HFFc6 (cell line): Measurements from ENCODE around the gene PLXND1. TPM values are rescaled to one million over a fixed set of nuclear protein-coding genes. Genes with fewer than 3 reads are reported as not detected.

Source experiments
- DNase-seq: peaks from one replicate; pipeline ENCODE4 v3.0.0-alpha.2; 2018
- H3K27ac Mint-ChIP-seq: 2 replicates; pipeline ENCODE4 v1.8.0; 2020; ENCODE audit warnings: mild to moderate bottlenecking, mixed read lengths
- H3K27me3 Mint-ChIP-seq: 2 replicates; pipeline ENCODE4 v1.8.0; 2021; ENCODE audit warnings: mild to moderate bottlenecking, moderate library complexity, mixed read lengths; ENCODE audit not compliant: insufficient read depth
- H3K36me3 Mint-ChIP-seq: 2 replicates; pipeline ENCODE4 v1.8.0; 2021; ENCODE audit warnings: low read depth, mixed read lengths
- H3K4me1 Mint-ChIP-seq: 2 replicates; pipeline ENCODE4 v1.8.0; 2020; ENCODE audit warnings: low read depth, mixed read lengths
- H3K4me3 Mint-ChIP-seq: 2 replicates; pipeline ENCODE4 v1.8.0; 2020; ENCODE audit warnings: mild to moderate bottlenecking, moderate library complexity, mixed read lengths
- H3K9me3 Mint-ChIP-seq: 2 replicates; pipeline ENCODE4 v1.8.0; 2020; ENCODE audit warnings: mild to moderate bottlenecking, mixed read lengths
- total RNA-seq, 6 experiments: library from RNA; stranded (reverse); fragmentation: NEBNext Ultra II Directional; extraction: Animal tissue kit (Norgen Biotek cat#: 25700); gene quantifications; 2 replicates in 1 of 6; 3 replicates in 5 of 6; pipeline ENCODE4 v1.2.3, GENCODE V29; 2021
- TF ChIP-seq, protein P1 (sequence below): fragments of 200-600 bp; sonication (generic); IDR thresholded peaks from 2 replicates; pipeline ENCODE4 v1.5.0; 2021; ENCODE audit warnings: antibody characterized with exemption, mild to moderate bottlenecking

Gene PLXND1
- total RNA-seq, 6 experiments from 2014 or later = 86.7 to 118 (median 108) TPM

DNA sequence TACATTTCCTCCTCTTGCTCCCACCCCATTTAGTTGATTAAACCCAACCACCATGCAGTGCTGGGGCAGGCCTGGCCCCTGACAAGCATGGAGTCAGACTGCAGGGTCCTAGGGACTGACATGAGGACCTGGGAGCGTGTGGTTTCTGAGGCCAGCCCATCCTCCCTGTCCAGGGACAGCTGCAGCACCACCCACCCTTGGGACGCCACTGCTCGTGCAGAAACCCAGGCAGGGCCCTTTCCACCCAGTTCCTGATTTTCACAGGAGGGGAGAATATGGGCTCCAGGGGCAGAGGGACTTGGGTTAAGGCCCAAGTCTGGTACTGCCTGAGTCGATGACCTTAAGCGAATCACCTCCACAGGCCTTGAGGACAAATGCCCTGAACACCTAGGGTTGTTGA, 23.7 kb downstream of the PLXND1 start:
- no peak overlapping the region for H3K27ac Mint-ChIP-seq
- no peak overlapping the region for H3K4me3 Mint-ChIP-seq
- H3K27me3 Mint-ChIP-seq = no peaks in the 10 kb centered on the region
- TF ChIP-seq, protein P1, sequence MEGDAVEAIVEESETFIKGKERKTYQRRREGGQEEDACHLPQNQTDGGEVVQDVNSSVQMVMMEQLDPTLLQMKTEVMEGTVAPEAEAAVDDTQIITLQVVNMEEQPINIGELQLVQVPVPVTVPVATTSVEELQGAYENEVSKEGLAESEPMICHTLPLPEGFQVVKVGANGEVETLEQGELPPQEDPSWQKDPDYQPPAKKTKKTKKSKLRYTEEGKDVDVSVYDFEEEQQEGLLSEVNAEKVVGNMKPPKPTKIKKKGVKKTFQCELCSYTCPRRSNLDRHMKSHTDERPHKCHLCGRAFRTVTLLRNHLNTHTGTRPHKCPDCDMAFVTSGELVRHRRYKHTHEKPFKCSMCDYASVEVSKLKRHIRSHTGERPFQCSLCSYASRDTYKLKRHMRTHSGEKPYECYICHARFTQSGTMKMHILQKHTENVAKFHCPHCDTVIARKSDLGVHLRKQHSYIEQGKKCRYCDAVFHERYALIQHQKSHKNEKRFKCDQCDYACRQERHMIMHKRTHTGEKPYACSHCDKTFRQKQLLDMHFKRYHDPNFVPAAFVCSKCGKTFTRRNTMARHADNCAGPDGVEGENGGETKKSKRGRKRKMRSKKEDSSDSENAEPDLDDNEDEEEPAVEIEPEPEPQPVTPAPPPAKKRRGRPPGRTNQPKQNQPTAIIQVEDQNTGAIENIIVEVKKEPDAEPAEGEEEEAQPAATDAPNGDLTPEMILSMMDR = no peak
- peaks cover 5% of the 10 kb centered on the region; the same call in 1 of the 2 replicates for H3K36me3 Mint-ChIP-seq
- DNase-seq = no peak
- peaks cover 5% of the 10 kb centered on the region for H3K4me1 Mint-ChIP-seq
- no peaks in the 10 kb centered on the region for H3K9me3 Mint-ChIP-seq

DNA sequence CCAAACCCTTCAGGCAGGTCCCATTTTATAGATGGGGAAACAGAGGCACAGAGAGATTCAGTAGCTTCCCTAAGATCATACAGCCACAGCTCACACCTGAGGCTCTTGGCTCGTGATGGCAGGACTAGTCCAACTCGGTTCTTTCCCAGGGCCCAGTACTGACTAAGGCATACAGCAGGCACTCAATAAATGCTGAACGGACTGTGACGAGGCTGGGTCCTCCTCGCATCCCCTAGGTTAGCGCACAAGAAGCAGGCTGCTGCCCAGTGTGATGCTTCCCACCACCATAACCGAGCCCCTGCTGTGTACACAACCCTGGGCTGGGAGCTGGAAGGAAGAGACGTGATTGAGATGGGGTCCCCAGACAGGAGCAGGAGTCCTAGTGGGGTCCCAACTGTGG, 24.9 kb downstream of the PLXND1 start:
- no peaks in the 10 kb centered on the region for H3K9me3 Mint-ChIP-seq
- H3K4me1 Mint-ChIP-seq = no peaks in the 10 kb centered on the region
- peaks cover 5% of the 10 kb centered on the region; the same call in 1 of the 2 replicates for H3K36me3 Mint-ChIP-seq
- no peak for DNase-seq
- no peaks in the 10 kb centered on the region for H3K27me3 Mint-ChIP-seq
- H3K27ac Mint-ChIP-seq = no peak overlapping the region
- no peak overlapping the region for H3K4me3 Mint-ChIP-seq
- TF ChIP-seq, protein P1 = no peak

DNA sequence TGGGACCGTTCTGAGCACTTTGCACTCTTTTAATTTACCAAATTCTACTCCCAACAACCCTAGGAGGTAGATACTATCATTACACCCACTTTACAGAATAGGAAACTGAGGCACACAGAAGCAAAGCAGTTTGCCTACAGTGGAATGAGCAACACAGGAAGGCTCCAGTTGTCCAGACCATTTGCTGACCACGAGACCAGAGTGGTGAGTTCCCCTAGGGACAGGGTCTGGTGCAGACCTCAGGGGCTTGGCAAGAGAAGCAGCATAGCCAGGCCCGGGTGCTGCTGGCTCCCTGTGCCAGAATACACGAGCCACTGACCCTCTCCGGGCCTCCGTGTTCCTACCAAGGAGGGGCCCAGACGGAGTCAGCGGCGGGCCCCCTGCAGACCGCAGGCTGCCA, 26.5 kb downstream of the PLXND1 start:
- TF ChIP-seq, protein P1 = no peak
- DNase-seq = no peak
- peaks cover 2% of the 10 kb centered on the region for H3K27me3 Mint-ChIP-seq
- no peaks in the 10 kb centered on the region for H3K4me1 Mint-ChIP-seq
- H3K9me3 Mint-ChIP-seq = no peaks in the 10 kb centered on the region
- H3K4me3 Mint-ChIP-seq = no peak overlapping the region
- H3K27ac Mint-ChIP-seq = no peak overlapping the region
- H3K36me3 Mint-ChIP-seq = peaks cover 4% of the 10 kb centered on the region; the same call in 1 of the 2 replicates

DNA sequence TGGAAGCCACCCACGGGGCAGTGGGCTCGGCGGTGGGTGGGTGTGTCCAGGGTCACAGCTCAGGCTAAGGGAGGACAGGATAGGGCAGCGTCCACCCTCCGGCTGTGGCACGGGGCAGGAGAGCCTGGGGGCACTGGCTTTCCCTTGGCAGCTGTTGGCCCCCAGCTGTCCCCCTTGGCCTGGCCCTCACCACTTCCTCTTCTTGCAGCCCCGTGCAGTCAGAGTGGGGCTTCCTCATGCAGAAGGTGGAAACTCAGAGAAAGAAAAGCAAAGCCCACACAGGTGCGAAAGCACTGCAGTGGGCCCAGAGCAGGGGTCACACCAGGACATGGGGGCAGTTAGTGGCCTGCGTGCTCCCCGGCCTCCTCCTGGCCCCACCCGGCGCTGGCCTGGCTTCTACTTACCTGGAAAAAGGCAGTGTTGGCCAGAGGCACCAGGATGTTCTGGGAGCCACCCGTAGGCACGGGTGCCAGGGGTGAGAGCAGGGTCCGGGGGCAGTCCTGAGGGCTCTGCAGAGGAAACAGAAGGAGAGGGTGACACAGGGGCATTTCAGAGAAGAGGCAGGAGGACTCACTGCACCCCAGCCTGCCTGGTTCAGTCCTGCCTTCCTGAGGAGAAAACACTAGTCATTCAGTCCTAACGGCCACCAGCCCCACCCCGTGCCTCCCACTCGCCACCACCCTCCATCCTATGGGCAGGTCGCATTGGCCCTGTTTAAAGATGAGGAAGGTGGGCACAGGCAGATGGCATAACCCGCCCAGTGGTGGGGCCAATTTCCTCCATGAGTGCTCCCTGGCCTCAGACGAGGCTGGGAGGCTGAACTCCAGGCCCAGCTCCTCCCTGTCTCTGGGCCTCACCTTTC, 28.3 kb downstream of the PLXND1 start:
- TF ChIP-seq, protein P1 = no peak
- no peak overlapping the region for H3K27ac Mint-ChIP-seq
- H3K36me3 Mint-ChIP-seq = no peaks in the 10 kb centered on the region
- H3K9me3 Mint-ChIP-seq = no peaks in the 10 kb centered on the region
- peaks cover 2% of the 10 kb centered on the region for H3K27me3 Mint-ChIP-seq
- H3K4me1 Mint-ChIP-seq = no peaks in the 10 kb centered on the region
- no peak overlapping the region for H3K4me3 Mint-ChIP-seq
- no peak for DNase-seq

DNA sequence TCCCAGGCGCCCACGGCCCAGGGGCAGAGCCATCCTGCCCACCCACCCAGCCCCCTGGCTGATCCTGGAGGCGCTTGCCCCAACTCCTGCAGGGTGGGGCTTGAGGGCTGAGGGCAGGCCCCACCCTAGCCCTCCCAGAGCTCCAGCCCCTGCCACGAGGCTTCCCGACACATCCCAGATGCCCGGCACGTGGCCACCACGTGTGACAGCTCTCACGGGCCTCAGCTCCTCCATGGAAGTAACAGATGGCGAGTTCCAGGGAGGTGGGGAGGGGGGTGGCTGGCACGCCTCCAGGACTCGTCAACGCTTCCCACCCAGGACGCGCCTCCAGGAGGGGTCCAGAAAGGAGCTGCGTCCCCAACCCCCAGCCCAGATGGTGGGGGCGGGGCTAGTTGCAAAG, 29.1 kb downstream of the PLXND1 start:
- peaks cover 2% of the 10 kb centered on the region for H3K27me3 Mint-ChIP-seq
- DNase-seq = no peak
- TF ChIP-seq, protein P1 = no peak
- no peak overlapping the region for H3K4me3 Mint-ChIP-seq
- H3K4me1 Mint-ChIP-seq = no peaks in the 10 kb centered on the region
- H3K9me3 Mint-ChIP-seq = no peaks in the 10 kb centered on the region
- H3K27ac Mint-ChIP-seq = no peak overlapping the region
- no peaks in the 10 kb centered on the region for H3K36me3 Mint-ChIP-seq
